Astrocyte of the cerebellum (primary cell): ENCODE measurements around the gene SMYD3.

ENCODE experiments used
- DNase-seq: peaks from one replicate; pipeline ENCODE4 v3.0.0-alpha.2; 2011; ENCODE audit warnings: low read depth
- H3K4me3 ChIP-seq: 2 replicates; pipeline ENCODE4 v1.5.1; 2011; ENCODE audit warnings: mild to moderate bottlenecking, low read depth, low read length, moderate library complexity
- CTCF ChIP-seq: IDR thresholded peaks from 2 replicates; pipeline ENCODE4 v1.5.1; 2012; ENCODE audit warnings: low read length, low read depth, moderate library complexity, mild to moderate bottlenecking; ENCODE audit errors: missing control alignments
- in situ Hi-C: cut with HindIII; loops from 2 replicates; pipeline ENCODE4 v1.10.0; 2017; ENCODE audit warnings: low sequenced_read_pairs

The SMYD3 gene

DNA sequence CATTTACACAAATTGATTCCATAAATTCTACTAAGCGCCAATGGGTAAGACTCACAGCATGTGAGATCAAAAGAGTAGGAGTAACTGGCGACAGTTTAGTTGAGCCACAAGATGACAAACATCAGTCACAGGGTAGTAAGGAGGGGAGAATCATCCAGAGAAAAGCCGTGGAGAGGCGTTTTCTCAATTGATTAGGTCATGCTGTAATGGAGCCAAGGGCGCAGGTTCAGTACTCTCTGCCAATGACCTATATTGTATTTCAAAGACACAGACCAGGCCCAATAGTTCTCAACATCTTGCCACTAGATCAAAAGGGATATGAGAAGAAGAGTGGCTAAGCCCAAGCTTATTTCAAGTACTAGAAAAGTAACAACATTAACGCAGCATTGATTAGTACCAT is 467.5 kb downstream of the SMYD3 start:
- no peak overlapping the region for H3K4me3 ChIP-seq
- in situ Hi-C loops: loop anchor here (25.0 kb wide), 1 partner anchor 223 kb away; no protein-coding TSS in a partner anchor
- no peak for DNase-seq
- TF ChIP-seq CTCF: no peak

GRCh38 chr1:246037832-246038231 is 469.2 kb downstream of the SMYD3 start:
- in situ Hi-C loops: loop anchor here (25.0 kb wide), 1 partner anchor 224 kb away; no protein-coding TSS in a partner anchor
- TF ChIP-seq CTCF: no peak
- no peak for DNase-seq
- H3K4me3 ChIP-seq: no peak overlapping the region

DNA sequence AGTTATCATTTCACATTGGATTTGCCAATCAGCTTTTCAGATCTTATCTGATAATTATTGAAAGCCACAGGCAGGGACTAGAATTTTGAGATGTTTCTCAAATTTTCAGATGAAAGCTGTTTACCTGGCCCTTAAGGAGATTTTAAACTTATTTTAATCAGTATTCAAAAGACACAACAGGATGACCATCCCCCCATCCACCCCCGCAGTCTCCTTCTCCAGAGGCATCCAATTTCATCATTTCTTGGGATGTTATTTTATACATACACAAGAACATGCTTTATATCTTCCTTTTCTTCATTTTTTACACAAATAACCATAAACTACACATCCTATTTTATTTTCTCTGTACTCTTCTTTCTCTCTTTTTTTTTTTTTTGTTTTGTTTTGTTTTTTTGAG is 470.9 kb downstream of the SMYD3 start:
- in situ Hi-C loops: loop anchor here (25.0 kb wide), 1 partner anchor 226 kb away; no protein-coding TSS in a partner anchor
- H3K4me3 ChIP-seq: no peak overlapping the region
- DNase-seq: no peak
- no peak for TF ChIP-seq CTCF

- TF ChIP-seq CTCF: no peak
- H3K4me3 ChIP-seq: no peak overlapping the region
Observed at GRCh38 chr1:246035060-246035541, 472.0 kb downstream of the SMYD3 start.

GRCh38 chr1:246034630-246035029 is 472.4 kb downstream of the SMYD3 start:
- in situ Hi-C loops: loop anchor here (25.0 kb wide), 1 partner anchor 228 kb away; no protein-coding TSS in a partner anchor
- no peak for TF ChIP-seq CTCF
- no peak overlapping the region for H3K4me3 ChIP-seq
- no peak for DNase-seq

More at GRCh38 chr1:246035060-246035541, 472.0 kb downstream of the SMYD3 start:
- in situ Hi-C loops: loop anchor here (25.0 kb wide), 1 partner anchor 227 kb away; no protein-coding TSS in a partner anchor
- no peak for DNase-seq

DNA sequence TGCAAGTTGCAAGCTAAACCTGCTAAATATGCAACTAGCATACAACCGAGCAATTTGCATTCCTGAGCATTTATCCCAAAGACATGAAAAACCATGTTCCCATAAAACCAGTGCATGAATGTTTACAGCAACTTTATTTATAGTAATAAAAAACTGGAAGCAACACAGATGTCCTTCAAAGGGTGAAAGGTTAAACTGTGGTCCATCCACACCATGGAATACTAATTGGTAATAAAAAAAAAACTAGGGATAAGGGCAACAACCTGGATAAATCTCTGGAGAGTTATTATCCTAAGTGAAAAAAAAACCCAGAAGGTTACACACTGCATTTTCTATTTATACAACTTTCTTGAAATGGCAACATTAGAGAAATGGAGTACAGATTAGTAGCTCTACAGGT is 474.1 kb downstream of the SMYD3 start:
- DNase-seq: no peak
- no peak for TF ChIP-seq CTCF
- H3K4me3 ChIP-seq: no peak overlapping the region
- in situ Hi-C loops: loop anchor here (25.0 kb wide), 1 partner anchor 229 kb away; no protein-coding TSS in a partner anchor
